ENCODE results near the gene PPP2R5A. TPM values are rescaled to one million over a fixed set of nuclear protein-coding genes. Genes with fewer than 3 reads are reported as not detected.
"Not testable (repeated sequence)": the region's sequence is repeated elsewhere in the genome, so short reads cannot be mapped to it uniquely, and the experiment has no call there.

The PPP2R5A gene
- total RNA-seq, 1 donor from 2014 or later, result 25.5 TPM

GRCh38 chr1:212295579-212295978 lies 10.4 kb downstream of the PPP2R5A start:
- Mint-ChIP-seq H3K4me1 (ENCODE audit: unreplicated experiment) (peaks cover 11% of the 10 kb centered on the region), H3K27me3 (ENCODE audit: unreplicated experiment) (no peaks in the 10 kb centered on the region), H3K4me3 (ENCODE audit: unreplicated experiment) (no peak overlapping the region), H3K36me3 (ENCODE audit: low read depth, unreplicated experiment) (no peaks in the 10 kb centered on the region), H3K27ac (ENCODE audit: unreplicated experiment) (no peak overlapping the region), H3K9me3 (ENCODE audit: unreplicated experiment) (no peaks in the 10 kb centered on the region)
- no peak for DNase-seq (ENCODE audit: low spot score)
- TF ChIP-seq CTCF (IDR thresholded peaks at IDR 0.05; ENCODE audit: unreplicated experiment), result no peak

- Mint-ChIP-seq H3K36me3 (ENCODE audit: low read depth, unreplicated experiment) (no peaks in the 10 kb centered on the region), H3K9me3 (ENCODE audit: unreplicated experiment) (no peaks in the 10 kb centered on the region), H3K27me3 (ENCODE audit: unreplicated experiment) (no peaks in the 10 kb centered on the region), H3K4me1 (ENCODE audit: unreplicated experiment) (no peaks in the 10 kb centered on the region), H3K4me3 (ENCODE audit: unreplicated experiment) (no peak overlapping the region), H3K27ac (ENCODE audit: unreplicated experiment) (no peak overlapping the region)
- no peak for TF ChIP-seq CTCF (IDR thresholded peaks at IDR 0.05; ENCODE audit: unreplicated experiment)
- no peak for DNase-seq (ENCODE audit: low spot score)
Measured at GRCh38 chr1:212297338-212297737, 12.1 kb downstream of the PPP2R5A start.

- Mint-ChIP-seq H3K4me3 (ENCODE audit: unreplicated experiment) (no peak overlapping the region), H3K4me1 (ENCODE audit: unreplicated experiment) (no peaks in the 10 kb centered on the region), H3K27ac (ENCODE audit: unreplicated experiment) (no peak overlapping the region), H3K9me3 (ENCODE audit: unreplicated experiment) (no peaks in the 10 kb centered on the region), H3K27me3 (ENCODE audit: unreplicated experiment) (no peaks in the 10 kb centered on the region), H3K36me3 (ENCODE audit: low read depth, unreplicated experiment) (peaks cover 3% of the 10 kb centered on the region)
- no peak for TF ChIP-seq CTCF (IDR thresholded peaks at IDR 0.05; ENCODE audit: unreplicated experiment)
- DNase-seq (ENCODE audit: low spot score), result no peak
Measured at GRCh38 chr1:212301580-212301979, 16.4 kb downstream of the PPP2R5A start.

GRCh38 chr1:212302745-212303383 lies 17.7 kb downstream of the PPP2R5A start:
- H3K27me3 Mint-ChIP-seq (ENCODE audit: unreplicated experiment), result no peaks in the 10 kb centered on the region
- no peak for TF ChIP-seq CTCF (IDR thresholded peaks at IDR 0.05; ENCODE audit: unreplicated experiment)
- peaks cover 3% of the 10 kb centered on the region for H3K36me3 Mint-ChIP-seq (ENCODE audit: low read depth, unreplicated experiment)
- H3K4me3 Mint-ChIP-seq (ENCODE audit: unreplicated experiment), result no peak overlapping the region
- no peaks in the 10 kb centered on the region for H3K4me1 Mint-ChIP-seq (ENCODE audit: unreplicated experiment)
- H3K9me3 Mint-ChIP-seq (ENCODE audit: unreplicated experiment), result no peaks in the 10 kb centered on the region
- H3K27ac Mint-ChIP-seq (ENCODE audit: unreplicated experiment), result no peak overlapping the region
- DNase-seq (ENCODE audit: low spot score), result no peak

GRCh38 chr1:212305342-212305741 lies 20.1 kb downstream of the PPP2R5A start:
- Mint-ChIP-seq H3K4me1 (ENCODE audit: unreplicated experiment) (peaks cover 5% of the 10 kb centered on the region), H3K27me3 (ENCODE audit: unreplicated experiment) (no peaks in the 10 kb centered on the region), H3K27ac (ENCODE audit: unreplicated experiment) (peak overlapping the region; percentile 57), H3K36me3 (ENCODE audit: low read depth, unreplicated experiment) (peaks cover 3% of the 10 kb centered on the region), H3K9me3 (ENCODE audit: unreplicated experiment) (no peaks in the 10 kb centered on the region), H3K4me3 (ENCODE audit: unreplicated experiment) (no peak overlapping the region)
- no peak for DNase-seq (ENCODE audit: low spot score)
- no peak for TF ChIP-seq CTCF (IDR thresholded peaks at IDR 0.05; ENCODE audit: unreplicated experiment)

- not testable (repeated sequence) for H3K36me3 Mint-ChIP-seq (ENCODE audit: low read depth, unreplicated experiment); DNase-seq (ENCODE audit: low spot score); H3K4me1 Mint-ChIP-seq (ENCODE audit: unreplicated experiment); H3K27me3 Mint-ChIP-seq (ENCODE audit: unreplicated experiment); H3K27ac Mint-ChIP-seq (ENCODE audit: unreplicated experiment); H3K4me3 Mint-ChIP-seq (ENCODE audit: unreplicated experiment); H3K9me3 Mint-ChIP-seq (ENCODE audit: unreplicated experiment)
Measured at GRCh38 chr1:212305984-212306452, 20.8 kb downstream of the PPP2R5A start.
